PC-3 (cell line): Measurements from ENCODE around the gene DIAPH2. TPM values are rescaled to one million over a fixed set of nuclear protein-coding genes. Genes with fewer than 3 reads are reported as not detected.

Source experiments
- ATAC-seq: fragments of 200-7000 bp; cut with Tn5 transposase; 2 replicates; pipeline ENCODE4 v1.9.1; 2020; ENCODE audit warnings: mild to moderate bottlenecking, moderate library complexity
- BruUV-seq: library from RNA; stranded (reverse); fragments of 400-500 nt; replicated peaks from 2 replicates; lab custom pipeline; 2021; lab: Mats Ljungman, UMichigan
- CTCF ChIA-PET: fragments of 300-600 bp; sonication (Branson Sonifier 250); formaldehyde crosslinking; loops from one replicate; lab custom pipeline; 2022; ENCODE audit warnings: antibody characterized with exemption; lab: Charles Lee
- POLR2A ChIA-PET: fragments of 300-600 bp; sonication (Branson Sonifier 250); formaldehyde crosslinking; loops from one replicate; lab custom pipeline; 2022; ENCODE audit warnings: antibody characterized with exemption; ENCODE audit not compliant: unreplicated experiment; lab: Charles Lee
- DNase-seq: peaks from one replicate; pipeline ENCODE4 v3.0.0-alpha.2; 2015
- H2AFZ ChIP-seq: fragments of 300-600 bp; sonication (generic); 2 replicates; pipeline ENCODE4 v1.6.0; 2016; ENCODE audit warnings: antibody characterized with exemption, low read length
- H3F3A ChIP-seq: fragments of 300-600 bp; sonication (generic); one replicate; pipeline ENCODE4 v1.6.0; 2017; ENCODE audit warnings: antibody characterized with exemption, low read length, control low read depth, mild to moderate bottlenecking; ENCODE audit not compliant: unreplicated experiment
- H3K27ac ChIP-seq: fragments of 300-600 bp; sonication (generic); 2 replicates; pipeline ENCODE4 v1.5.1; 2016; ENCODE audit warnings: mild to moderate bottlenecking, low read length
- H3K27me3 ChIP-seq: fragments of 300-600 bp; sonication (generic); 2 replicates; pipeline ENCODE4 v1.6.1; 2016; ENCODE audit warnings: low read length, mixed read lengths
- H3K36me3 ChIP-seq: fragments of 300-600 bp; sonication (generic); 2 replicates; pipeline ENCODE4 v1.6.1; 2016; ENCODE audit warnings: low read depth, mixed run types, low read length, mixed read lengths
- H3K4me1 ChIP-seq: fragments of 300-600 bp; sonication (generic); 2 replicates; pipeline ENCODE4 v1.5.1; 2016; ENCODE audit warnings: low read length; ENCODE audit not compliant: insufficient read depth
- H3K4me2 ChIP-seq: fragments of 300-600 bp; sonication (generic); 2 replicates; pipeline ENCODE4 v1.6.0; 2016; ENCODE audit warnings: low read length
- H3K4me3 ChIP-seq: fragments of 300-600 bp; sonication (generic); 2 replicates; pipeline ENCODE4 v1.5.1; 2016; ENCODE audit warnings: mild to moderate bottlenecking, low read length, mixed read lengths
- H3K79me2 ChIP-seq: fragments of 300-600 bp; sonication (generic); 2 replicates; pipeline ENCODE4 v1.6.1; 2017; ENCODE audit warnings: low read length, mixed read lengths
- H3K9ac ChIP-seq: fragments of 300-600 bp; sonication (generic); 2 replicates; pipeline ENCODE4 v1.6.0; 2016; ENCODE audit warnings: mild to moderate bottlenecking, low read length
- H3K9me2 ChIP-seq: fragments of 300-600 bp; sonication (generic); replicated peaks from 2 replicates; pipeline ENCODE4 v1.6.1; 2016; ENCODE audit warnings: mixed run types, low read length, mixed read lengths
- H3K9me3 ChIP-seq: fragments of 300-600 bp; sonication (generic); 2 replicates; pipeline ENCODE4 v1.6.1; 2016; ENCODE audit warnings: low read length, mixed read lengths
- H4K20me1 ChIP-seq: fragments of 300-600 bp; sonication (generic); 2 replicates; pipeline ENCODE4 v1.6.1; 2016; ENCODE audit warnings: low read length, mixed read lengths
- EZH2 ChIP-seq: fragments of 300-600 bp; sonication (generic); IDR thresholded peaks from one replicate; pipeline ENCODE4 v1.6.1; 2017; ENCODE audit warnings: antibody characterized with exemption, mild to moderate bottlenecking, low read length; ENCODE audit not compliant: unreplicated experiment
- EZH2phosphoT487 ChIP-seq: fragments of 300-600 bp; sonication (generic); IDR thresholded peaks from 2 replicates; pipeline ENCODE4 v1.6.1; 2018; ENCODE audit warnings: mild to moderate bottlenecking, antibody characterized with exemption, low read length, borderline replicate concordance
- intact Hi-C: fragments of 100-400 bp; cut with micrococcal nuclease; formaldehyde crosslinking; loops from 2 replicates; pipeline ENCODE4 v1.9.0; 2023
- total RNA-seq: library from RNA; depleted of rRNA; stranded (reverse); fragments of >200 nt; gene quantifications from 2 replicates; pipeline ENCODE4 v1.2.3, GENCODE V29; 2014
- TF ChIP-seq, protein P1 (sequence below): fragments of 300-600 bp; sonication (generic); conservative IDR thresholded peaks from 2 replicates; pipeline ENCODE4 v1.5.1; 2017; ENCODE audit warnings: antibody characterized with exemption, low read depth, mild to moderate bottlenecking, low read length

DIAPH2 gene
- total RNA-seq, 1 experiment from 2014 or later: 15.1 TPM

DNA sequence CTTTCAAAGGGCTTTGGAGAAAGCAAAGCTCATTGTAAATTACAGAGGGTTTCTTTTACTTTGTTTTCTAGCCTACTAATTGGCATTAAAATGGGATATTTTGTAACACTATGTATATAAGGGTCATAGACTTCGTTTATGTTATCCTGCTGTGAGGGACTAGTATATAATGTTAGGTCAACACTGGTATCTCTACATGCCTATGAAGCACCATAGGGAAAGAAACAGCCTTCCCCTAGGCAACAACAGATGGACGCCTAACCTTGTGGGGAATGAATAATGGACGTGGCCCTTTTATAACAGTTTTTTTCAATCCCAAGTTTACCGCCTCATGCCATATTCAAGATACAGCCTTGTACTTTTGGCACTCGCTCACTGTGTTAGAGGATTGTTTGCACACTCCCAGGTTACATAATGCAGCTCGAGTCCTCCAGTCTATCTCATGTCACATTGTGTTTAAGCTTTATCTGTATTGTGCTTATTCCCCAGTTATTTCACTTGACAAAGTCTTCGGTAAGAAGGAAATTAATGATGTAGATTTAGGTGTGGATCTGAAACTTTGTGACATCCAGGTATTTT, 910.1 kb downstream of the DIAPH2 start:
- no peaks in the 10 kb centered on the region for H3K9me2 ChIP-seq
- no peak overlapping the region for H3K4me2 ChIP-seq
- no peak for ATAC-seq
- H3K27ac ChIP-seq: no peak overlapping the region
- H3K9ac ChIP-seq: no peak overlapping the region
- TF ChIP-seq EZH2phosphoT487 (no peak), EZH2 (no peak)
- TF ChIP-seq, protein P1, sequence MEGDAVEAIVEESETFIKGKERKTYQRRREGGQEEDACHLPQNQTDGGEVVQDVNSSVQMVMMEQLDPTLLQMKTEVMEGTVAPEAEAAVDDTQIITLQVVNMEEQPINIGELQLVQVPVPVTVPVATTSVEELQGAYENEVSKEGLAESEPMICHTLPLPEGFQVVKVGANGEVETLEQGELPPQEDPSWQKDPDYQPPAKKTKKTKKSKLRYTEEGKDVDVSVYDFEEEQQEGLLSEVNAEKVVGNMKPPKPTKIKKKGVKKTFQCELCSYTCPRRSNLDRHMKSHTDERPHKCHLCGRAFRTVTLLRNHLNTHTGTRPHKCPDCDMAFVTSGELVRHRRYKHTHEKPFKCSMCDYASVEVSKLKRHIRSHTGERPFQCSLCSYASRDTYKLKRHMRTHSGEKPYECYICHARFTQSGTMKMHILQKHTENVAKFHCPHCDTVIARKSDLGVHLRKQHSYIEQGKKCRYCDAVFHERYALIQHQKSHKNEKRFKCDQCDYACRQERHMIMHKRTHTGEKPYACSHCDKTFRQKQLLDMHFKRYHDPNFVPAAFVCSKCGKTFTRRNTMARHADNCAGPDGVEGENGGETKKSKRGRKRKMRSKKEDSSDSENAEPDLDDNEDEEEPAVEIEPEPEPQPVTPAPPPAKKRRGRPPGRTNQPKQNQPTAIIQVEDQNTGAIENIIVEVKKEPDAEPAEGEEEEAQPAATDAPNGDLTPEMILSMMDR: no peak
- H3K79me2 ChIP-seq: no peaks in the 10 kb centered on the region
- intact Hi-C loops: no loop called here
- CTCF ChIA-PET: no interaction called here
- H4K20me1 ChIP-seq: no peaks in the 10 kb centered on the region
- no peak overlapping the region for H2AFZ ChIP-seq
- POLR2A ChIA-PET: no interaction called here
- H3F3A ChIP-seq: no peaks in the 10 kb centered on the region
- H3K4me3 ChIP-seq: no peak overlapping the region
- H3K4me1 ChIP-seq: no peaks in the 10 kb centered on the region
- no peaks in the 10 kb centered on the region for H3K9me3 ChIP-seq
- H3K27me3 ChIP-seq: no peaks in the 10 kb centered on the region
- DNase-seq: no peak
- no TSS peak for BruUV-seq
- no peaks in the 10 kb centered on the region for H3K36me3 ChIP-seq

DNA sequence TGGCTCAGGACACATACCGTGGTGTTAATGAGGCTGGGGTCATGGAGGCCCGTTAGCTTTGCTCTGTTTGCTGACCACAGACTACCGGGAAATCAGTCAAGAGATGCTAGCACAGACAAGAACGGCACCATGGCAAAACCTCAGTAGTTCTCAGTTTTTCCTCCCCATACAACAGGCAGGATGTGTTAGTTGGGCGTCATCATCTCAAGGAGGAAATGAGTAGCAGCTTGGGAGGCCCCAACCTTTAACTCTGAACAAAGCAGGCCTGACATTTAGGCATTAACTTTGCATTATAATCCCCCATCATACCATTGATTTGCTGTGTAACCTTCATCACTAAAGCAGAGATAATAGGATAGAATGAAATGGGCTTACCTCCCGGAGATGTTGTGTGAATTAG, 913.3 kb downstream of the DIAPH2 start:
- intact Hi-C loops: no loop called here
- ATAC-seq (no peak), DNase-seq (no peak)
- H3K9me2 ChIP-seq: no peaks in the 10 kb centered on the region
- no peaks in the 10 kb centered on the region for H3K9me3 ChIP-seq
- ChIA-PET POLR2A (no interaction called here), CTCF (no interaction called here)
- H3K9ac ChIP-seq: no peak overlapping the region
- BruUV-seq: no TSS peak
- no peaks in the 10 kb centered on the region for H3K36me3 ChIP-seq
- no peak overlapping the region for H3K4me3 ChIP-seq
- H3K27me3 ChIP-seq: no peaks in the 10 kb centered on the region
- H3K79me2 ChIP-seq: no peaks in the 10 kb centered on the region
- TF ChIP-seq, protein P1: no peak
- TF ChIP-seq EZH2phosphoT487 (no peak), EZH2 (no peak)
- no peaks in the 10 kb centered on the region for H4K20me1 ChIP-seq
- H3K4me1 ChIP-seq: no peaks in the 10 kb centered on the region
- no peak overlapping the region for H2AFZ ChIP-seq
- H3F3A ChIP-seq: no peaks in the 10 kb centered on the region
- H3K4me2 ChIP-seq: no peak overlapping the region
- H3K27ac ChIP-seq: no peak overlapping the region

DNA sequence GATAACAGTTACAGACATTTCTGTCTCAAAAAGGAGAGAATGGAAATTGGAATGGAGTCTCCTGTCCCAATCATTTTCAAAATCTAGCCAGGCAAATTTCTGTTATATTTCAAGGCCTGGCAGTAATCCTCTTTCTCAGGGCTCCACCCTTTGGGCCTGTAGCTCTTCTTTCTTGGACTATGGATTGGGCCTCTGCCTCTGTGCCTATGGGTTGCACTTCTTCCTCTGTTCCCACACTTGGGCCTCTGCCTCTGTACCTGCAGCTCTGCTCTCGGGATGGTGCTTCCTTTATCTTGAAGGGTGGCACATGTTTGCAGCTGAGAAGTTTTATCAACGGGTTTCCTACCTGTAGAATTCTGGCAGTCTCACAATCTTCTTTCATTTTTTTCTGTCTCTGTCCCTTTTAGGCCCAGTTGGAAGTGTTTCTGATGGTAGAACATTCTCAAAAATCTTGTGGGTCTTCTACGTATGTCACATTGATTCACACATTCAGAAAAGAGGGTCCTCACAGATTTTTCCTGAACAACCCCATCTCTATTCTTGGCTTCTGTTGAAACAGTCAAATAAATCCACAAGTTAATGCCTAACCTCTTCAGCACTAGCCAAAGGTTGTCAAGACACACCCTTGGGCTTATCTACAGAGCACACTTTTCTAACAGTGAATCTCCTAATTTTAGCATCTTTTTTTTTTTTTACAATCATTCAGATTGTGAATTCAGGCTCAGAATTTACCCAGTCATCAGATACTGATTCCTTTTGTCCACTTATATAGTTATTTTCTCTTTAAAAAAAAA, 918.0 kb downstream of the DIAPH2 start:
- intact Hi-C loops: no loop called here
- BruUV-seq: no TSS peak
- CTCF ChIA-PET: no interaction called here
- Histone ChIP-seq H3K9me2 (no peaks in the 10 kb centered on the region), H3K9me3 (no peaks in the 10 kb centered on the region), H3K36me3 (no peaks in the 10 kb centered on the region), H3K27me3 (no peaks in the 10 kb centered on the region), H3K9ac (no peak overlapping the region), H3K4me1 (no peaks in the 10 kb centered on the region), H3K4me3 (no peak overlapping the region), H3K27ac (no peak overlapping the region), H3K4me2 (no peak overlapping the region), H3F3A (no peaks in the 10 kb centered on the region), H2AFZ (no peak overlapping the region), H3K79me2 (no peaks in the 10 kb centered on the region), H4K20me1 (no peaks in the 10 kb centered on the region)
- DNase-seq (no peak), ATAC-seq (no peak)
- POLR2A ChIA-PET: no interaction called here
- TF ChIP-seq EZH2phosphoT487 (no peak), EZH2 (no peak)
- TF ChIP-seq, protein P1: no peak
